ENCODE data around the gene FADS3. TPM values are rescaled to one million over a fixed set of nuclear protein-coding genes. Genes with fewer than 3 reads are reported as not detected.

The FADS3 gene
- total RNA-seq, 2 donors from 2014 or later, result 368 to 393 TPM

GRCh38 chr11:61844909-61845565 lies 46.3 kb downstream of the FADS3 start:
- ATAC-seq (ENCODE audit: insufficient number of reproducible peaks, low FRiP score, low read depth) (no peak), DNase-seq (ENCODE audit: low spot score) (no peak)
- Histone ChIP-seq H3K9me3 (no peaks in the 10 kb centered on the region), H3K4me3 (no peak overlapping the region), H3K27ac (no peak overlapping the region), H3K36me3 (peaks cover 71% of the 10 kb centered on the region), H3K27me3 (replicated peaks; ENCODE audit: insufficient read depth) (no peaks in the 10 kb centered on the region), H3K4me1 (ENCODE audit: control insufficient read depth in 1 of 2, low read depth in 2 of 2) (peaks cover 0 to under 1% of the 10 kb centered on the region in 2 donors)
- no peak for TF ChIP-seq CTCF (IDR thresholded peaks at IDR 0.05)

GRCh38 chr11:61842528-61842820 lies 48.9 kb downstream of the FADS3 start:
- no peaks in the 10 kb centered on the region for H3K9me3 ChIP-seq
- H3K4me1 ChIP-seq (ENCODE audit: control insufficient read depth in 1 of 2, low read depth in 2 of 2), result no peaks in the 10 kb centered on the region
- H3K27ac ChIP-seq, result no peak overlapping the region
- H3K27me3 ChIP-seq (replicated peaks; ENCODE audit: insufficient read depth), result no peaks in the 10 kb centered on the region
- DNase-seq (ENCODE audit: low spot score), result no peak
- ATAC-seq (ENCODE audit: insufficient number of reproducible peaks, low FRiP score, low read depth), result no peak
- TF ChIP-seq CTCF (IDR thresholded peaks at IDR 0.05), result no peak
- H3K36me3 ChIP-seq, result peaks cover 46% of the 10 kb centered on the region
- no peak overlapping the region for H3K4me3 ChIP-seq

GRCh38 chr11:61841636-61842527 lies 49.5 kb downstream of the FADS3 start:
- H3K27me3 ChIP-seq (replicated peaks; ENCODE audit: insufficient read depth), result no peaks in the 10 kb centered on the region
- H3K4me3 ChIP-seq, result no peak overlapping the region
- H3K36me3 ChIP-seq, result peaks cover 42% of the 10 kb centered on the region
- no peaks in the 10 kb centered on the region for H3K9me3 ChIP-seq
- no peak for TF ChIP-seq CTCF (IDR thresholded peaks at IDR 0.05)
- H3K4me1 ChIP-seq (ENCODE audit: control insufficient read depth in 1 of 2, low read depth in 2 of 2), result no peaks in the 10 kb centered on the region
- DNase-seq (ENCODE audit: low spot score) (no peak), ATAC-seq (ENCODE audit: insufficient number of reproducible peaks, low FRiP score, low read depth) (no peak)
- no peak overlapping the region for H3K27ac ChIP-seq

- Histone ChIP-seq H3K9me3 (no peaks in the 10 kb centered on the region), H3K27me3 (replicated peaks; ENCODE audit: insufficient read depth) (no peaks in the 10 kb centered on the region), H3K4me3 (no peak overlapping the region), H3K4me1 (ENCODE audit: control insufficient read depth in 1 of 2, low read depth in 2 of 2) (peaks cover 8 to 12% of the 10 kb centered on the region in 2 donors), H3K27ac (no peak overlapping the region), H3K36me3 (peaks cover 42% of the 10 kb centered on the region)
- DNase-seq (ENCODE audit: low spot score) (no peak), ATAC-seq (ENCODE audit: insufficient number of reproducible peaks, low FRiP score, low read depth) (no peak)
- no peak for TF ChIP-seq CTCF (IDR thresholded peaks at IDR 0.05)
Observed at GRCh38 chr11:61840371-61840770, 51.0 kb downstream of the FADS3 start.

- ATAC-seq (ENCODE audit: insufficient number of reproducible peaks, low FRiP score, low read depth) (no peak), DNase-seq (ENCODE audit: low spot score) (no peak)
- Histone ChIP-seq H3K4me1 (ENCODE audit: control insufficient read depth in 1 of 2, low read depth in 2 of 2) (peaks cover 13 to 18% of the 10 kb centered on the region in 2 donors), H3K27ac (no peak overlapping the region), H3K4me3 (no peak overlapping the region), H3K27me3 (replicated peaks; ENCODE audit: insufficient read depth) (no peaks in the 10 kb centered on the region), H3K9me3 (no peaks in the 10 kb centered on the region), H3K36me3 (peaks cover 37% of the 10 kb centered on the region)
- TF ChIP-seq CTCF (IDR thresholded peaks at IDR 0.05), result no peak
Observed at GRCh38 chr11:61839742-61840141, 51.6 kb downstream of the FADS3 start.

Data from thoracic aorta (tissue), 2 donors.